Mesendoderm (in vitro differentiated cells): ENCODE measurements around the gene COA1.
A peak's percentile ranks its signal among the peaks of the same experiment; 100 is the strongest.

Source experiments
- DNase-seq: peaks from one replicate; pipeline ENCODE4 v3.0.0; 2013
- H2AK5ac ChIP-seq: 2 replicates; pipeline ENCODE4 v1.6.1; 2013; ENCODE audit warnings: low read length, inconsistent platforms
- H2BK120ac ChIP-seq: 2 replicates; pipeline ENCODE4 v1.6.1; 2013; ENCODE audit warnings: low read depth, mild to moderate bottlenecking, low read length, moderate library complexity, mixed read lengths
- H2BK15ac ChIP-seq: replicated peaks from 2 replicates; pipeline ENCODE4 v1.6.1; 2013; ENCODE audit warnings: low read depth, mild to moderate bottlenecking, moderate library complexity
- H2BK5ac ChIP-seq: 2 replicates; pipeline ENCODE4 v1.6.1; 2013; ENCODE audit warnings: low read length, inconsistent platforms
- H3K18ac ChIP-seq: 2 replicates; pipeline ENCODE4 v1.6.1; 2013; ENCODE audit warnings: mild to moderate bottlenecking, low read length, mixed read lengths
- H3K23ac ChIP-seq: one replicate; pipeline ENCODE4 v1.6.1; 2013; ENCODE audit warnings: low read length
- H3K27ac ChIP-seq: 2 replicates; pipeline ENCODE4 v1.5.1; 2013; ENCODE audit warnings: low read depth, mild to moderate bottlenecking, inconsistent platforms, low read length, moderate library complexity
- H3K27me3 ChIP-seq: 2 replicates; pipeline ENCODE4 v1.6.1; 2013; ENCODE audit warnings: low read length, control low read depth, mild to moderate bottlenecking, inconsistent platforms; ENCODE audit not compliant: insufficient read depth, poor library complexity
- H3K36me3 ChIP-seq: 2 replicates; pipeline ENCODE4 v1.6.1; 2013; ENCODE audit warnings: low read length, inconsistent platforms; ENCODE audit not compliant: control insufficient read depth, insufficient read depth
- H3K4ac ChIP-seq: one replicate; pipeline ENCODE4 v1.6.1; 2013; ENCODE audit warnings: low read depth, mild to moderate bottlenecking, low read length, moderate library complexity
- H3K4me1 ChIP-seq: 2 replicates; pipeline ENCODE4 v1.6.1; 2013; ENCODE audit warnings: low read depth, low read length, inconsistent platforms; ENCODE audit not compliant: control insufficient read depth
- H3K4me2 ChIP-seq: 2 replicates; pipeline ENCODE4 v1.6.1; 2013; ENCODE audit warnings: low read length
- H3K4me3 ChIP-seq: 2 replicates; pipeline ENCODE4 v1.5.1; 2013; ENCODE audit warnings: mild to moderate bottlenecking, low read length
- H3K56ac ChIP-seq: one replicate; pipeline ENCODE4 v1.6.1; 2013; ENCODE audit warnings: low read length
- H3K79me1 ChIP-seq: 2 replicates; pipeline ENCODE4 v1.6.1; 2013; ENCODE audit warnings: low read length, inconsistent platforms
- H3K79me2 ChIP-seq: 2 replicates; pipeline ENCODE4 v1.6.1; 2013; ENCODE audit warnings: mild to moderate bottlenecking, low read length; ENCODE audit not compliant: control insufficient read depth, insufficient read depth
- H3K9ac ChIP-seq: 2 replicates; pipeline ENCODE4 v1.6.1; 2013; ENCODE audit warnings: low read length, inconsistent platforms
- H4K5ac ChIP-seq: one replicate; pipeline ENCODE4 v1.6.1; 2013; ENCODE audit warnings: low read length
- H4K8ac ChIP-seq: one replicate; pipeline ENCODE4 v1.6.1; 2013; ENCODE audit warnings: low read depth, mild to moderate bottlenecking, control low read depth, low read length, moderate library complexity
- WGBS: extraction: QIAGEN DNeasy Blood & Tissue Kit; methylation state at CpG from one replicate; pipeline ENCODE4 v1.1.7; 2013; ENCODE audit warnings: low lambda C conversion rate, missing lambda C conversion rate; ENCODE audit not compliant: insufficient coverage; ENCODE audit errors: extremely low coverage; 5-methylcytosine and 5-hydroxymethylcytosine counted together

COA1 gene

GRCh38 chr7:43702974-43703373 is 26.3 kb downstream of the COA1 start:
- peaks cover 22% of the 10 kb centered on the region for H3K79me2 ChIP-seq
- H3K79me1 ChIP-seq: peaks cover 13% of the 10 kb centered on the region
- H2BK15ac ChIP-seq: no peak overlapping the region
- no peak overlapping the region for H3K27ac ChIP-seq
- H2BK120ac ChIP-seq: no peak overlapping the region
- no peak overlapping the region for H3K9ac ChIP-seq
- H3K18ac ChIP-seq: no peak overlapping the region
- no peak overlapping the region for H3K56ac ChIP-seq
- H3K27me3 ChIP-seq: no peaks in the 10 kb centered on the region
- H2BK5ac ChIP-seq: no peak overlapping the region
- H3K4ac ChIP-seq: no peak overlapping the region
- no peak overlapping the region for H4K8ac ChIP-seq
- H2AK5ac ChIP-seq: no peak overlapping the region
- DNase-seq: no peak
- no peaks in the 10 kb centered on the region for H3K36me3 ChIP-seq
- no CpG with 5 or more reads among the region's 1 CpG for WGBS
- no peak overlapping the region for H4K5ac ChIP-seq
- H3K4me2 ChIP-seq: no peak overlapping the region
- no peak overlapping the region for H3K23ac ChIP-seq
- no peak overlapping the region for H3K4me3 ChIP-seq
- peaks cover 3% of the 10 kb centered on the region for H3K4me1 ChIP-seq

GRCh38 chr7:43701929-43702328 is 27.4 kb downstream of the COA1 start:
- Histone ChIP-seq H2BK5ac (no peak overlapping the region), H3K4me2 (no peak overlapping the region), H3K9ac (no peak overlapping the region), H3K4ac (no peak overlapping the region), H3K27ac (no peak overlapping the region), H3K79me2 (peaks cover 27% of the 10 kb centered on the region), H2BK15ac (no peak overlapping the region), H4K8ac (no peak overlapping the region), H3K27me3 (no peaks in the 10 kb centered on the region), H3K4me1 (peaks cover 3% of the 10 kb centered on the region), H3K4me3 (no peak overlapping the region), H3K56ac (no peak overlapping the region), H3K36me3 (no peaks in the 10 kb centered on the region), H3K79me1 (peaks cover 11% of the 10 kb centered on the region), H2AK5ac (no peak overlapping the region), H2BK120ac (no peak overlapping the region), H4K5ac (no peak overlapping the region), H3K23ac (no peak overlapping the region), H3K18ac (no peak overlapping the region)
- WGBS: no CpG with 5 or more reads among the region's 3 CpGs
- no peak for DNase-seq

- no peak overlapping the region for H3K9ac ChIP-seq
- H2AK5ac ChIP-seq: no peak overlapping the region
- no peak overlapping the region for H2BK5ac ChIP-seq
- no peaks in the 10 kb centered on the region for H3K36me3 ChIP-seq
- no peak overlapping the region for H4K8ac ChIP-seq
- no peak for DNase-seq
- no peak overlapping the region for H3K4ac ChIP-seq
- no peak overlapping the region for H3K4me3 ChIP-seq
- H3K79me1 ChIP-seq: peaks cover 11% of the 10 kb centered on the region
- H3K4me2 ChIP-seq: no peak overlapping the region
- H2BK15ac ChIP-seq: no peak overlapping the region
- no peak overlapping the region for H3K27ac ChIP-seq
- no peak overlapping the region for H4K5ac ChIP-seq
- no peak overlapping the region for H3K56ac ChIP-seq
- H3K79me2 ChIP-seq: peaks cover 26% of the 10 kb centered on the region
- H3K4me1 ChIP-seq: peaks cover 3% of the 10 kb centered on the region
- no peak overlapping the region for H3K23ac ChIP-seq
- no peak overlapping the region for H2BK120ac ChIP-seq
- no peaks in the 10 kb centered on the region for H3K27me3 ChIP-seq
- no peak overlapping the region for H3K18ac ChIP-seq
These were observed 27.8 kb downstream of the COA1 start for GRCh38 chr7:43701500-43701854.

- Histone ChIP-seq H3K9ac (no peak overlapping the region), H3K56ac (no peak overlapping the region), H3K79me2 (peaks cover 28% of the 10 kb centered on the region), H2AK5ac (no peak overlapping the region), H3K4me1 (peaks cover 3% of the 10 kb centered on the region), H4K5ac (no peak overlapping the region), H3K27me3 (no peaks in the 10 kb centered on the region), H4K8ac (no peak overlapping the region), H3K4me2 (no peak overlapping the region), H3K4ac (no peak overlapping the region), H2BK5ac (no peak overlapping the region), H3K36me3 (no peaks in the 10 kb centered on the region), H2BK15ac (no peak overlapping the region), H3K27ac (no peak overlapping the region), H3K4me3 (no peak overlapping the region), H3K23ac (no peak overlapping the region), H2BK120ac (no peak overlapping the region), H3K18ac (no peak overlapping the region), H3K79me1 (peaks cover 11% of the 10 kb centered on the region)
- no CpG with 5 or more reads among the region's 2 CpGs for WGBS
- peak; percentile 38 for DNase-seq
These were observed 28.4 kb downstream of the COA1 start for GRCh38 chr7:43700646-43701499.

GRCh38 chr7:43700059-43700501 is 29.2 kb downstream of the COA1 start:
- Histone ChIP-seq H2BK5ac (no peak overlapping the region), H4K8ac (no peak overlapping the region), H3K27ac (no peak overlapping the region), H3K4me1 (peaks cover 3% of the 10 kb centered on the region), H3K4me2 (no peak overlapping the region), H2AK5ac (no peak overlapping the region), H3K9ac (no peak overlapping the region), H3K79me1 (peaks cover 5% of the 10 kb centered on the region), H3K36me3 (no peaks in the 10 kb centered on the region), H3K79me2 (peaks cover 26% of the 10 kb centered on the region), H3K56ac (no peak overlapping the region), H3K4ac (no peak overlapping the region), H3K18ac (no peak overlapping the region), H3K23ac (no peak overlapping the region), H2BK15ac (no peak overlapping the region), H2BK120ac (no peak overlapping the region), H3K4me3 (no peak overlapping the region), H4K5ac (no peak overlapping the region), H3K27me3 (no peaks in the 10 kb centered on the region)
- peak; percentile 44 for DNase-seq
- no CpG with 5 or more reads among the region's 6 CpGs for WGBS
